NAMALWA (cell line): ENCODE measurements around the gene MSI1.
"Not testable (repeated sequence)": the region's sequence is repeated elsewhere in the genome, so short reads cannot be mapped to it uniquely, and the experiment has no call there.

ENCODE experiments used
- DNase-seq: peaks from one replicate; pipeline ENCODE4 v3.0.0-alpha.2; 2015; ENCODE audit warnings: low spot score

The MSI1 gene

GRCh38 chr12:120356567-120357030 is 12.4 kb downstream of the MSI1 start:
- peak; percentile 75 for DNase-seq

DNA sequence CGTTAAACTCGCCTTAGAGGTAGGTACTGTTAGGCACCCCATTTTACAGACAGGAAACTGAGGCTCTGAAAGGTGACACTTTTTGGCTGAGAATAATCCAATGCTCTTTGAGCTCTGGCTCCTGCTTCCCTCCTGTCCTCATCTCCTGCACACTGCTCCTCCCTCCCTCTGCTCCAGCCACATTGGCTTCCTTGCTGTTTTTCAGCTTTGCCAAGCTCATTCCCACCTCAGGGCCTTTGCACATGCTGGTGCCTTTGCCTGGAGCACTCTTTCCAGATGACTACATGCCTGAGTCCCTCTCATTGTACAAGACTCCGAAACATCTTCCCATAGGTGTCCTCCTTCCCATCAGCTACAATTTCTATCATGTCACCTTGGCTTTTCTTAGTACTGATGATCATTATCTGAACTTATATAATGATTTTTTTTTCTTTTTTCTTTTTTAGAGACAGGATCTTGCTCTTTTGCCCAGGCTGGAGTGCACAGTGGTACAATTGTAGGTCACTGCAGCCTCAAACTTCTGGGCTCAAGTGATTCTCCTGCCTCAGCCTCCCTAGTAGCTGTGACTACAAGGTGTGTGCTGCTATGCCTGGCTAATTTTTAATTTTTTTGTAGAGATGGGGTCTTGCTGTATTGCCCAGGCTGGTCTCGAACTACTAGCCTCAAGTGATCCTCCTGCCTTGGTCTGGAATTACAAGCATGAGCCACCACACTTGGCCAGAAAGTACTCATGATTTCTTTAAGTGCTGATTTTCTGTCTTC is 15.2 kb downstream of the MSI1 start:
- no peak for DNase-seq

DNA sequence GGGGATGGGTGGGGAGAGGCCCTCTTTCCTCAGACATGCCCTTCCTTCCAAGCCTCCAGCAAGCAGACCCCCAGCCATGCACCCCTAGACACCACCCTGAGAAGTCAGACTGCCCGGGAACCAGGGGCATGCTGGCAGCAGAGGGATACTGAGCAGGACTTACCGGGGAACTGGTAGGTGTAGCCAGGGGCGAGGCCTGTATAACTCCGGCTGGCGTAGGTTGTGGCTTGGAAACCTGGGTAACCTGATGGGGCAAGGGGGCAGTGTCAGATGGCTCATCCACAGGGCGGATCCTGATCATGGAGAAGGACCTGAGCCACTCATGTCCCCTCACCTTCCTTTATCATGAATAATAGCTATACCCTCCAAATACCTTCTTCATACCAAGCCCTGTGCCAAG is 15.8 kb downstream of the MSI1 start:
- no peak for DNase-seq

DNA sequence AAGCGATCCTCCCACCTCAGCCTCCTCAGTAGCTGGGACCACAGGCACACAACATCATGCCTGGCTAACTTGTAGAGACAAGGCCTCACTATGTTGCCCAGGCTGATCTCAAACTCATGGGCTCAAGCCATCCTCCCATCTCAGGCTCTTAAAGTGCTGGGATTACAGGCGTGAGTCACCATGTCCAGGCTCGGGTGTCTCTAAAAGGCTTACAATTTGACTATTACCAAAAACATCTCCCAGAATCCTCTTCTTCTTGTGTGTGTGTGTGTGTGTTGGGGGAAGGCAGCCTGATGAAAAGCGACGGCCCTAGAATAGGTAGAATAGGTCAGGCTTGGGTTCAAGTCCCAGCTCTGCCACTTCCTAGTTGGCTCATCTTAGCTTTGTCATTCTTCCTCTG is 16.8 kb downstream of the MSI1 start:
- DNase-seq = no peak

DNA sequence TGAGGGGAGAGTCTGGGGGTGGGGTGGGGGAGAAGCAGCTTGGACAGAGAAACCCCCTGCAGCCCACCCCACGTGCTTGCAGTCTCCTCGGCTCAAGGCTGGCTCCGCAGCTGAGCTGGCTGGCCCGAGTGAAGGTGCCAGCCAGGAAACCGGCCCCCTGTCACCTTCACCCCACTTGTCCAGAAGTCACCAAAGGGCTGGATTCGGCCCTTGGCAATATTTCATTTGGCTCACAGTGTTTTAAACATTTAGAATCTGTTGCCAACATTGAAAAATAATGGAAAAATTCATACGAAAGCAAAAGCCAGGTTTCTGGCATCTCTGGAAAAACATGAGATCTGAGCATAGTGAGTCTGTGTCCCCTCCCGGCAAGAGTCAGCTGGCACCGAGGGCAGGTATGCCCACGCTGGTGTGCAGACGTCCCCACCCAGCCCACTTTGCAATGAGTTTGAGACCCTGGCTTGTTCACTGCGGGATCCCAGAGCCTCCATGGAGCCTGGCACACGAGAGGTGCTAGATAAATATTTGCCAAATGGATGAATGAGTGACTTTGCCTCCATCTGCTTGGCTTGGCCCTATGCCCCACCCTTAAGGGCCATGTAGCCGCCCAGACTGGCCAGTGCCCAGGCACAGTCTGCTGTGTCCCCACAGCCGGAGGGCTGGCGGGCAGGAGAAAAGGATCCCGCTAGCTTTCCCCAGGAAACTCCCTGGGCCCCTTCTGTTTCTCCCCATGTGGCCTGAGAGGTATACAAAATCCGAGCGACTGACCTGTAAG is 18.2 kb downstream of the MSI1 start:
- DNase-seq = no peak

DNA sequence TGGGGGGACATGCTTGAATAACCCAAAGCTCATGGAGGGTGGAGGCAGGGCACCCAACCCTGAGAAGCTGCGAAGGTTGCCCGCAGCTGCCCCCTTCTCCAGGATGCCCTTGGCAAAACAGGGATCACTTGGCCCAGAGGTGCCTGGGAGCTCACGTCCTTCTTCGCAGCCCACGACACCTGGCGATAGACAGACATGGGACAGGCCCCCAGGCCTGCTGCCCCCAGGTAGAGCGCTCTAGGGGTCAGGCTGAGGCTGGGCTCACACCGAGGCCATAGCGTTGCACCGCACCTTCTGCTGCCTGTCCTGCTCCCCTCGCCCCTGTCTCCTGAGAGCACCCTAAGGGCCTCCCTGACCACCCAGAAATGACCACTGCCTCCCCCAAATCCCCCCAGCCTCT is 21.2 kb downstream of the MSI1 start:
- DNase-seq = no peak

DNA sequence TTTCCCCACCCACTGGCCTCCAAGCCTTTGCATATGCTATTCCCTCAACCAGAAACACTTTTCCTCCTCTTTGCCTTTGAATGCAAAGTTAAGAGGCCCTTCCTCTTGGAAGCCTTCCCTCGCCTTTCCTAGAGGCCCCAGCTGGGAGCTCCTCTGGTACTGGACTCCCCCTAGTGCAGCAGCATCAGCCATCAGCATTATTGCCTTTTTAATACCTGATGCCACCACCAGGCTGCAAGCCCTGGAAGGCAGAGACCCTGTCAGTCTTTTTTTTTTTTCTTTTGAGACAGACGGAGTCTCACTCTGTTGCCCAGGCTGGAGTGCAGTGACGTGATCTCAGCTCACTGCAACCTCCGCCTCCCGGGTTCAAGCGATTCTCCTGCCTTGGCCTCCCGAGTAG is 22.3 kb downstream of the MSI1 start:
- peak; percentile 45 for DNase-seq

- DNase-seq = no peak
These were observed 22.9 kb downstream of the MSI1 start for GRCh38 chr12:120346031-120346430.

DNA sequence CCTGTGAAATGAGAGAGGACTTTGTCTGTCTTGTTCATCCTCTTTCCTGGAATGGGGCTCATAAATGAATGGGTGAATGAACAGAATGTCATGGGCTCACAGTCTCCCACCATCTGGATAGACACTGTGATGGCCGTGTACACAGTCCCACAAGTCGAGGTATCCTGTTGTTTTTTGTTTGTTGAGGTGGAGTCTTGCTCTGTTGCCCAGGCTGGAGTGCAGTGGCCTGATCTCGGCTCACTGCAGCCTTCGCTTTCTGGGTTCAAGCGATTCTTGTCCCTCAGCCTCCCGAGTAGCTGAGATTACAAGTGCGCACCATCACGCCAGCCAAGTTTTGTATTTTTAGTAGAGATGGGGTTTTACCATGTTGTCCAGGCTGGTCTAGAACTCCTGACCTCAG is 25.3 kb downstream of the MSI1 start:
- no peak for DNase-seq

GRCh38 chr12:120343039-120343537 is 25.9 kb downstream of the MSI1 start:
- no peak for DNase-seq

DNA sequence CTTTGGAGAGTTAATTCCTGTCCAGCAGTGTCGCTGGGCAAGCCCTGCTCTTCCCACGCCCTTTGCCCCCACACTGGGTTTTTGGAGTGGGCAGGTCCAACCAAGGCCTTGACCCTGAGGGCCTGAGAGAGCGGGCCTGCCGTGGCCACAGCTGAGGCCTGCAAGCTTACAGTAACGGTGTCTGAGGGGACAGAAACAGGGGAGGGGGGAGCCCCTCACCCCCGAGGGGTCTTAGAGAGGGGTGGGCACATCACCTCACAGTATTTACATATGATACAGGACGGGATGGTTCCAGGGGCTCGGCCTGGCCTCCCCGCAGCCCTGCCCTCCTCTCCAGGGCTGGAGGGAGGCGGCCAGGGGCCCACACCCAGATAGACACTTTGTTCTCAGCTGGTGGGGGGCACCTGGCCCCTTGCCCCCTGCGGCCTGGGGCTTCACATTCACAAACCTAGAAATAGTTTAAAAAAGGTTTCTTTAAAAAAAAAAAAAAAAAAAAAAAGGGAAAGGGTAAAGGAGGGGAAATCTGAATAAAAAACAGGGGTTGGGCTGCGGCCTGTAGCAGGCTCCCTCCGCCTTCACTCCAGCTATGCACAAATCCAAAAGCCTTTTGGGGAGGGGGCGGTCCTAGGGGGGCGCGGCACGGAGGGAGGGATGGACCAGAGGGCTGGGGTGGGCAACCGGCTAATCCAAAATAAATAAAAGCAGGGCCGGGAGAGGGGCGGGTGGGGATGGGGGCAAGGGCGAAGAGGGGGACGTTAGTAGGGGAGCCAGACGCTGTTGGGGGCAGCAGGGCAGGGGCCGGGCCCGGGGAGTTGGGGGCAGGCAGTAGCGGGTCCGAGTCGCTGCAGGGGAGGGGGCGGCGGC is 26.6 kb downstream of the MSI1 start:
- no peak for DNase-seq

DNA sequence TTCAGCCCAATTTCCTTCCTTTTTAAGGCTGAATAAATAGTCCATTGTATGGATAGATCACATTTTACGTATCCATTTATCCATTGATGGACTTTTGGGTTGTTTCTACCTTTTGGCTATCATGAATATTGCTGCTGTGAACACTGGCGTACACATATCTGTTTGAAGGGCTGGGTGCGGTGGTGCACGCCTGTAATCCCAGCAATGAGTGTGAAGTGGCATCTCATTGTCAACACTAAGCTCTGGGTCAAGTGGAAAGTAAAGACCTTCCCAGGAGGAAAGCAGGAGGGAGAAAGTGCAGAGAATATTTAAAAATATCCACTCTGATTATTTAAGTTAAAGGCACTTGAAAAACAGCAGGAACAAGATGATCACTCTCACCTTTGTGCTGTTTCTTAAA is 29.7 kb downstream of the MSI1 start:
- DNase-seq = no peak

DNA sequence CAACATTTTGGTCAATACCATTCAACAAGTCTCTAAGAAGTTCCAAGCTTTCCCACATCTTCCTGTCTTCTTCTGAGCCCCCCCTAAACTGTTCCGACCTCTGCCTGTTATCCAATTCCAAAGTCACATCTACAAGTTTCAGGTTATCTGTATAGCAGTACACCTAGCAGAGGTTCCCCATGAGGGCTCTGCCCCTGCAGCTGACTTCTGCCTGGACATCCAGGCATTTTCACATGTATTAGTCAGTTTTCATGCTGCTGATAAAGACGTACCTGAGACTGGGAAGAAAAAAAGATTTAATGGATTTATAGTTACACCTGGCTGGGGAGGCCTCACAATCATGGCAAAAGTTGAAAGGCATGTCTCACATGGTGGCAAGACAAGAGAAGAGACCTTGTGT is 31.2 kb downstream of the MSI1 start:
- no peak for DNase-seq

DNA sequence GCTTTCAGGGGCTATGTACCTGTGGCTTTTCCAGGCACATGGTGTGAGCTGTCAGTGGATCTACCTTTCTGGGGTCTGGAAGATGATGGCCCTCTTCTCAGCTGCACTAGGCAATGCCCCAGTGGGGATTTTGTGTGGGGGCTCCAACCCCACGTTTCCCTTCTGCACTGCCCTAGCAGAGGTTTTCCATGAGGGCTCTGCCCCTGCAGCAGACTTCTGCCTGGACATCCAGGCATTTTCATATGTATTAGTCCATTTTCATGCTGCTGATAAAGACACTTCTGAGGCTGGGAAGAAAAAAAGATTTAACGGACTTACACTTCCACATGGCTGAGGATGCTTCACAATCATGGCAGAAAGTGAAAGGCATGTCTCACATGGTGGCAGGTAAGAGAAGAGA is 32.6 kb downstream of the MSI1 start:
- not testable (repeated sequence) for DNase-seq

DNA sequence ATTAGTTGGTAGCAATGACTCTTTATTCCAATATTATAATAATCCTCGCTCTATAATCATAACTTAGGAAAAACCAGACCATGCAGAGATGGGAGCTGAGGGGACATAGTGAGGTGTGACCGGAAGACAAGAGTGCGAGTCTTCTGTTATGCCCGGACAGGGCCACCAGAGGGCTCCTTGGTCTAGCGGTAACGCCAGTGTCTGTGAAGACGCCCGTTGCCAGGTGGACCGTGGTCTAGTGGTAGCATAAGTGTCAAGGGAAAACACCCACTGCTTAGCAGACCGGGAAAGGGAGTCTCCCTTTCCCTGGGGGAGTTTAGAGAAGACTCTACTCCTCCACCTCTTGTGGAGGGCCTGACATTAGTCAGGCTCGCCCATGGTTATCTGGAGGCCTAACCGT is 33.5 kb downstream of the MSI1 start:
- peak; percentile 55 for DNase-seq

DNA sequence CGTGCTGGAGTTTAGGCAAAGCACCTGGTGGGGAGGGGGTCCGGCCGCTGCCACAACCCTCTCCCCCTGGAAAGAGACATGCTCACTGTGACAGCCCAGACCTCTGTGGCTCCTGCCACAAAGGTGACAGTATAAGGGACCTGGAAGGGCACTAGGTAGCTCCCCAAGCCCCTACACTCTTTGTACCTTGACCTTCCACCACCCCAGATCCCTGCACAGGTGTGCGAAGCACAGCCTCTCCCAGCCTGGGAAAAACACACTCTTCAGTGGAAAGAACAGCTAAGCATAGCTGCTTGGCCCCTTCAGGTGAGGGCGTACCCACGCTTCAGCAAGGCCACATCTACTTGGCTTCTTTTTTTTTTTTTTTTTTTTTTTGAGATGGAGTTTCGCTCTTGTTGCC is 36.4 kb downstream of the MSI1 start:
- no peak for DNase-seq

- no peak for DNase-seq
These were observed 36.9 kb downstream of the MSI1 start for GRCh38 chr12:120332041-120332440.

DNA sequence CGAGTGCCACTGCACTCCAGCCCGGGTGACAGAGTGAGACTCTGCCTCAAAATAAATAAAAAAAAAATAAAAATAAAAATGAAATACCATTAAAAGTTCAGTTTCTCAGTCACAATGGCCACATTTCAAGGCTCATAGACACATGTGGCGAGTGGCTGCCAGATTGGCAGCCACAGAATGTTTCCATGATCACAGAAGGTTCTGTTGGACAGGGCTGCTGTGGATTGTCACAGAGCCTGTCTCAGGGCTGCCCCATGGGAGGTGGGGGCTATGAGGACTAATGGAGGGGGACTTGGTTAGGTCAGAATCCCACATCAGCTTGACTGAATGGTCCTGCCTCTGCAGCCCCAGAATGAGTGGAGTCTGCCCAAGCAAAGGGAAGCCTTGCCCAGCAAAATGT is 37.6 kb downstream of the MSI1 start:
- DNase-seq = no peak

- no peak for DNase-seq
These were observed 40.7 kb downstream of the MSI1 start for GRCh38 chr12:120328228-120328627.

DNA sequence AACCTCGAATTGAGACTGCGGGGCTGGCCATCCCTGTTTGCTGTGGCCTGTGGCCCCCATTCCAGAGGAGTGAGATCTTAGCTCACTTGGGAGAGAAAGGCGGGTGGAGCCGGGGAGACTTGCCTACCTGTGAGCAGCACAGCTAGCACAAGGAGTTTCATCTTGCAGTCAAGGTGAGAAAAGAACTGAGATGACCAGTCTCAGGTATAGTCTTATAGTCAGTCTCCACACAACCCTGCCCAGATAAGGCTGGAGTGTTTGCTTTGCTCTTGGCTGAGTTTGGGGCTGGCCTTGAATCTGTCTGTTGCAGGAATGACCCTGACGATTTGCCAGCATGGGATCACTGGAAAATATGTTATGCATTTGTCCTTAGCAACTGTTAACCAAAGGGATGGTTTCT is 41.4 kb downstream of the MSI1 start, which contains the start of gene PLA2G1B:
Gene PLA2G1B, minus strand, starts transcription at position 187 of the 400 bp plus-strand sequence. Its CDS starts 26 bp downstream, at position 161.
- no peak for DNase-seq

DNA sequence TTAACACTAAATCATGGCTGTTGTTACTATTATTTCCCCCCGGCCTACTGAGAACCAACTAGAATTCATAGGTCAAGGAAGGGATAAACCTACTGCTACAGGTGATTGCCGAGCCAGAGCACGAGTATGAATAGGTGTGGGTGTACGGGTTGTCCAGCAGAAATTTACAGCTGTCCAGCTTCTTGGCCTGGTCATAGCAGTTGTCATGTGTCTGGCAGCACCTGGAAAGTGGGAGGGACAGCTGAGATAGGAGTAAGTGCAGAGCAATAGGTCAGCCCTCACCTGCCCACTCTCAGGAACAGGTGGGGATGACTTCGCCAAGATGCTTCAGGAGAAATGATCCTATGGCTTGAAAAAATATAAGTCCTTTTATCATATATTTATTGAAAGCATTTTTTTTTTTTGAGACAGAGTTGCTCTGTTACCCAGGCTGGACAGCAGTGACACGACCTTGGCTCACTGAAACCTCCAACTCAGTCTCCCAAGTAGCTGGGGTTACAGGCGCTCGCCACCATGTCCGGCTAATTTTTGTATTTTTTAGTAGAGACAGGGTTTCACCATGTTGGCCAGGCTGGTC is 44.0 kb downstream of the MSI1 start:
- no peak for DNase-seq

DNA sequence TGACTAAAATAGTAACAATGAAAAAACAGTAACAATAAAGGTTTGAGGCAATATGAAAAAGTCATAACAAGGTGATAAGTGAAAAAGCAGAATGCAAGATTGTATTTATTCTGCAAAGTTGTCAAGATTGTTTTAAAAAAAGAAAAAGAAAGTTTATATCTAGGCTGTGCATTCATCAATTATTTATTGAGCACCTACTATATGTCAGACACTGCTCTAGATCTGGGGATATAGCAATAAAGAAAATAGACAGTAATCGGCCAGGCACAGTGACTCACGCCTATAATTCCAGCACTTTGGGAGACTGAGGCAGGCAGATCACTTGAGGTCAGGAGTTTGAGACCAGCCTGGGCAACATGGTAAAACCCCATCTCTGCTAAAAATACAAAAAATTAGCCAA is 45.2 kb downstream of the MSI1 start:
- DNase-seq = no peak
